ENCODE data around the gene SLC35B2.
A peak's percentile ranks its signal among the peaks of the same experiment; 100 is the strongest.
"Not testable (repeated sequence)": the region's sequence is repeated elsewhere in the genome, so short reads cannot be mapped to it uniquely, and the experiment has no call there.

SLC35B2 gene

DNA sequence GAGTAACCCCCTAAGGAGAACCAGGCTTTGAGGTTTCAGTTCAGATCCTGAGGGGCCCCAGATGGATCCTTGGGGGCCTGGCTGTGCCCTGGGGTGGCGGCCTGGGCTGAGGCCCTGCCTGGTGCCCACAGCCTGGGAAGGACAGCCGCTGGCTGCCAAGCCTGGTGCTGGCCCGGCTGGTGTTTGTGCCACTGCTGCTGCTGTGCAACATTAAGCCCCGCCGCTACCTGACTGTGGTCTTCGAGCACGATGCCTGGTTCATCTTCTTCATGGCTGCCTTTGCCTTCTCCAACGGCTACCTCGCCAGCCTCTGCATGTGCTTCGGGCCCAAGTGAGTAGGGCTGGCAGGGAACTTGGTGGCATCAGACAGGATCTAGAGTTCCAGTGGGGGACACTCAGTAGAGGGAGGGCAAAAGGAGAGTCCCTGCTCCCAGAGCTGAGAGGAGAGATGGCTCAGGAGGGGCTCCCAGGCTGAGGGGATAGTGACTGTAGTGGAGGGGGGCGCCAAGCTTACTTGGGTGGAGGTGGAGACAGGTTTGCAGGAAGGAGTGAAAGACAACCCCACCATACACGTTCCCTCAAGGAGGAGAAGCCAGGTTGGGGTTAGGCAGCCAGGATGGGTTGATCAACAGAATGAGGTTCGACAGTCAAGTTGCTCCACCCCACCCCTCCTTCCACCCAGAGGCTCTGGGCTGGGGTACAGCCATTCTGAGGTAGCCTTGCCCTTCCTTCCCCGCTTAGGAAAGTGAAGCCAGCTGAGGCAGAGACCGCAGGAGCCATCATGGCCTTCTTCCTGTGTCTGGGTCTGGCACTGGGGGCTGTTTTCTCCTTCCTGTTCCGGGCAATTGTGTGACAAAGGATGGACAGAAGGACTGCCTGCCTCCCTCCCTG is 24.4 kb downstream of the SLC35B2 start:
- DNase-seq: no peak

DNA sequence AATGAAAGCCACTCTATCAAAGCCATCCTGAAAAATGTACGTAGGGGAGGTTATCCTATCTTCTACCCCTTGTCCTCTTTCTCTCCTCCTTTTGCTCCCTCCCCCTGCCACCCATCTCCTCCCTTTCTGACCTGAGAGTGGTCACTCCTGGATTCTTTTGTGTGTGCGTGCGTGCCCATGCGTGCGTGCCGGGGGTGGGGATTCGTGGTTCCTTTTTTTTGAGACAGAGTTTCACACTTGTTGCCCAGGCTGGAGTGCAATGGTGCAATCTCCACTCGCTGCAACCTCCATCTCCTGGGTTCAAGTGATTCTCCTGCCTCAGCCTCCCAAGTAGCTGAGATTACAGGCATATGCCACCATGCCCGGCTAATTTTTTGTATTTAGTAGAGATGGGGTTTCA is 25.9 kb downstream of the SLC35B2 start:
- DNase-seq: not testable (repeated sequence)

DNA sequence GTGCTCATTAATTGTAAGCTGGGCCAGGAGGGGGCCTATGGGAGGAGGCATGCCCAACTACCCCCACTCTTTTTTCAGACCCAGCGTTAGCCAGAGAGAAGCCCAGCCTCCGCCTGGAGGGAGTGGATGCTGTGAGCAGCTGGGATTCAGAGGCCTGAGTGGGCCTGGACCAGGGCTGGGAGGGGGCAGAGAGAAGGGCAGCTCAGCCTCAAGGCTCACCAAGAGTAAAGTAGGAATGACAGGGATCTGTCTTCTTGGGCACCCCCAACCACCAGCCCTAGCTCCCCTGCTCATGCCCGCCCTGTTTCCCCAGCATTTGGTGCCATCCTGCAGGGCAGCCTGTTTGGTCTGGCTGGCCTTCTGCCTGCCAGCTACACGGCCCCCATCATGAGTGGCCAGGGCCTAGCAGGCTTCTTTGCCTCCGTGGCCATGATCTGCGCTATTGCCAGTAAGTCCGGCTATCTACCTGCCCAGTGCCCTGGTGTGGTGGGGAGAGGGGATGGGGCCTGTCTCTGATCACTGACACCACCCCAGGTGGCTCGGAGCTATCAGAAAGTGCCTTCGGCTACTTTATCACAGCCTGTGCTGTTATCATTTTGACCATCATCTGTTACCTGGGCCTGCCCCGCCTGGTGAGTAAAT is 27.2 kb downstream of the SLC35B2 start:
- no peak for DNase-seq

DNA sequence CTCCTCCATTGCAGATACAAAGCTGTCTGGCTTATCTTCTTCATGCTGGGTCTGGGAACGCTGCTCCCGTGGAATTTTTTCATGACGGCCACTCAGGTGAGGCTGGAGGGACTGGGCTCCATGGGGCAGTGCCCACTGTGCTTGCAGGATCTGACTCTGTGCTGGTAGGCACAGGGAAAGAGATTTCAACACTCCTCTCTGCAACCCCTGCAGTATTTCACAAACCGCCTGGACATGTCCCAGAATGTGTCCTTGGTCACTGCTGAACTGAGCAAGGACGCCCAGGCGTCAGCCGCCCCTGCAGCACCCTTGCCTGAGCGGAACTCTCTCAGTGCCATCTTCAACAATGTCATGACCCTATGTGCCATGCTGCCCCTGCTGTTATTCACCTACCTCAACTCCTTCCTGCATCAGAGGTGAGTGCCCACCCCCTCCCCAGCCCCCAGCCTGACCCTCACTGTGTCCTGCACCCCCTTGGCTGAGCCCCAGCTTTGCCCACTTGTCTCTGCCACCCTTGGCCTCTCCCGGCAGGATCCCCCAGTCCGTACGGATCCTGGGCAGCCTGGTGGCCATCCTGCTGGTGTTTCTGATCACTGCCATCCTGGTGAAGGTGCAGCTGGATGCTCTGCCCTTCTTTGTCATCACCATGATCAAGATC is 27.8 kb downstream of the SLC35B2 start:
- DNase-seq: no peak

DNA sequence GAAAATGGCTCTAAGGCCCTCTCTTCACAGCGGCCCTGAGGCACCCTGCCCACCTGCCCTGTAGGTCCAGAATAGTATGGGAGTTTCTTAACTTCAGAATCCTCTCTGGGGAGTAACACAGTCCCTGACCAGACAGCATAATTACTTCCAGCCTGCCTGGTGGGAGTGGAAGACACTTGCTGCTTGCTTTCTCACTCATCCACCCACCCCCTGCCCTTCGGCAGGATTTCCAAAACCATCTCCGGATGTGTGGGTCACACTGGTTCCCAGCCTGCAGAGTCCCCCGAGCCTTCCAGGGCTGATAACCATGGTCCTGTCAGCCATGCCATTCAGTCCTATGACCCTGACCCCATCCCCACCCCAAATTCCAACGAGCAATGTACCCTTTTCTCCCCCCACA is 28.5 kb downstream of the SLC35B2 start:
- no peak for DNase-seq

DNA sequence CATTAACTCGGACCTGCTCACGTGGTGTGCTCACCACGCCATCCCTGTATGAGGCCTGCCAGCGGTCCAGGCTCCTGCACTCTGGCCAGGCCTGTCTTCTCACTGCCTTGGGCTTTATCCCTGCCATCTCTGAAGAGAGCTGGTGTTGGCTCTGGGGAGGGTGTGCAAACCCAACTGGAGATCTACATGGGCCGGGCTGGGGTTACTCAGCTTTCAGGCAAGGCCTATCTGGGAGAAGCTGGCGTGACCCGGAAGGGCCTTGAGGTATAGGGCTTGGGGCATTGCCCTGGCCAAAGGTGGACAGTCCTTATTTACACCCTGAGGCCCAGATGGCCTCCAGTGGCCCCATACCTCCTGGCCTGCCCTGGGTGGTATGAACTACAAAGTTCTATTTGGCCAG is 28.9 kb downstream of the SLC35B2 start:
- no peak for DNase-seq

DNA sequence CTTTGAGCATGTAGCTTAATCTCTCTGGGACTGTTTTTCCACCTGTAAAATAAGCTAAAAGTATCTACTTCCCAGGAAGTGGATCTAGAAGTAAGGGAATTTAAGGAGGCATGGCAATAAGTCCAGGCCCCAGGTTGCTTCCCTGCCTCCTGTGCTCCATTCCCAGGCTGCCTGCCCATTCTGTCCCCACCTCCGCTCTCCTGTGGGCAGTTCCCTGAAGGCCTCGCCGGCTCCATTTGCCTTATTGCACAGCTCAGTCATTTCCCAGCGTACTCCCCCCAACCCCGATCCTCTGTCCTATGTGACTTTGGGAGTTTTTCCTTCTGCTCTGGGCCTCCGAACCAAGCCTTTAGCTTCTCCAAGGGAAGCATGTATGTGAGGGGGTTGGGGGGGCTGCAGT is 29.3 kb downstream of the SLC35B2 start:
- DNase-seq: no peak

DNA sequence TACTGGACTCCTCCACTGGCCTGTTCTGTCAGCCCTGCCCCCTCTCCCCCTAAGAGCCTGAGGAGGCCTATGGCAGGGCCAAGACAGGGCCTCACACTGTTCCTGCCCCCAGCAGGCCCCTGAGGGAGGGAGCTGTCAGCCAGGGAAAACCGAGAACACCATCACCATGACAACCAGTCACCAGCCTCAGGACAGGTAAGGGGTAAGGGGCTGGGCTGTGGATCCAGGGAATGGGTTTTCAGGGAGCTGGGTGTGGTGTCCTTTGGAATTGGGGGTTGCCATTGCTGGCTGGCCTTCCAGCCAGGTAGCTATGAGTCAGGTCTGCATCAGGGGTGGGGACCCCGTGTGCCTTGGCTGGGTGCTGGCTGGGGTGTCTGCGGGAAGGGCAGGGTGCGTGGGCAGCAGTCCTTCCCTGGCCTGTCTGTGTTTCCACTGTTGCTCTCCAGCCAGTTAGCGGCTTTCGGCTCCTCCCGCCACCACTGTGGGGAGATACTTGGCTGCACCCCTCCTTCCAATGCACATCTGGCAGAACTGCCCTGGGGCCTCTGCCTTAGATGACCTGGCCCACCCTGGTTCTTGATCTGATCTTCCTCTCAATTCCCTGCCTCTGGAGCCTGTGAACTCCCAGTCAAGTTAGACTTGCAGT is 30.1 kb downstream of the SLC35B2 start:
- DNase-seq: no peak

DNA sequence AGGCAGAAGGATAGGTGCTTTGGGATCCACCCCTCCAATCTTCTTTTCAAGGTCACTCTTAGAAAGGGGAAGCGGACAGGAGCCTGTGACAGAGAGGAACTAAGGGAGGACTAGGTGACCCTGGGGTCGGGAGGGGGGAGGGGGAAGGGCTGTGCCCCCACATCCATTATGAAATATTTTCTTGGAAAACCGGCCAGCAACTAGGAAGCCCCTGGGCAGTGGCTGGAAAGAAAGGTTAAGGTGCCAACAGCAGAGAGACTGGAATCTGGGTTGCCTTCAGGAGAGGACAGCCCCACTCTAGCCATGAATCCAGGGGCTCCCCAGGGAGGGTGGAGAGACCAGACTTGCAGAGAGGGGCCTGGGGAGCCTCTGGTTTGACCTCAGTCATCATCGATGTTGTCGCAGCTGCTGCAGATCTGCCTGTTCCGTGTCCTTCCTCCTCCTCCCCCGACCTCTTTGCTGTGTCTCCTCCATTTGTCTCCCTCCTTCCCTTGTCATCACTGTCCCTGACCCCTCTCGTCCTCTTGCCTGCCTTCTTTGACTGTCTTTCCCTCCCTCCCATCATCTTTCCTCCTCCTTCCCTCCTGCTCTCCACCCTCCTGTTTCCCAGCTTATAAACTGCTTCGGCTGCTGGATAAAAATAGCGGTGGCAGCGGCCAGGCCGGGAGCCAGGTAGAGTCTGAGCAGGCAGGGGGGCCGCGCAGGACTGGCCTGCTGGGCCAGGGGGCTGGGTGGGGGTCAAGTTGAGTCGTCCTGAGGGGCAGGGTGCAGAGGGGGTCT is 30.8 kb downstream of the SLC35B2 start:
- DNase-seq: no peak

DNA sequence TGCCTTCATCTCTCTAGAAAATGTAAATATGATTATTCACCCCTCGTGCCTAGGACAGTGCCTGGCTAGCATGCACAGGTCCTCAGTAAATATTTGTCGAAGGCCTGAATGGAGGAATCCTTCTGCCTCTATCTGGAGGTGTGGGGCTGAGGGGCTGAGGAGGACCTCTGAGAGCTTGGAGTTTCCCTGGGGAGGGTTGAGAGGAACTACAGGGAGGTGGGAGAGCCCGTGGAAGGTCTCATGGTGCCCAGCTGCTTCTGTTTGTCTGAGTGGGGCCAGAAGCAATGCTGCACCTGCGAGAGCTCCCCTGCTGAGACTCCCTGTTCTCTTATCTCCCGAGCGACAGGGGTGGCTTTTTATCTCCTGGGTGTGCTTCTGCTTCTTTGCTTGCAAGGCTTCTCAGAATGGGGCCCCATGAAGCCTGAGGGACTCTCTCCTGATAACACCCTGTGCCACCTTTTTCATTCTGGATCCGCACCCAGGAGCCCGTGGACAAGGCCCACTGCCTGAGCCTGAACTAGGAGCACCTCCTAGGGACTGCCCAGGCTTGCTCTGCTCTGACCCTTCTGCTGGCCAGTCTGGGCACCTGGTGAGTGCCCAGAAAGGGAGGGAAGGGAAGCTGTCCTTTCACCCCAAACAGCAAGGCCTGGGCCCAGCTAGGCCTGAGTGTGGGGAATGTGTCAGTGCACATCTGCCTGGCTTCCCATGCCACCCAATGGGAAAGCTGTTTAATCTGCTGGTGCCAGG is 31.6 kb downstream of the SLC35B2 start:
- no peak for DNase-seq

DNA sequence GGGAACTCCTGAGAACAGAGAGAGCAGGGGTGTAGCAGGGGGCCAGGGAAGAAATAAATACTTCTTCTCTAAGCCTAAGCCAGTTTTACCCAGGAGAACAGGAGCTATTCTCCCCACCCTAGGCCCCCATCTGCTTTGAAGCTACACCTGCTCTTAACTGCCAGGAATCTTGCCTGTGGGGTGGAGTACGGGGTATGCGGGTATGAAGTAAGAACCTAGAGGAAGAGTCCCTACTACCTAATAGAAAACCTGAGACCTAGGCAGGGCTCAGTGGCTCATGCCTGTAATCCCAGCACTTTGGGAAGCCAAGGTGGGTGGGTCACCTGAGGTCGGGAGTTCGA is 32.4 kb downstream of the SLC35B2 start:
- DNase-seq: no peak

DNA sequence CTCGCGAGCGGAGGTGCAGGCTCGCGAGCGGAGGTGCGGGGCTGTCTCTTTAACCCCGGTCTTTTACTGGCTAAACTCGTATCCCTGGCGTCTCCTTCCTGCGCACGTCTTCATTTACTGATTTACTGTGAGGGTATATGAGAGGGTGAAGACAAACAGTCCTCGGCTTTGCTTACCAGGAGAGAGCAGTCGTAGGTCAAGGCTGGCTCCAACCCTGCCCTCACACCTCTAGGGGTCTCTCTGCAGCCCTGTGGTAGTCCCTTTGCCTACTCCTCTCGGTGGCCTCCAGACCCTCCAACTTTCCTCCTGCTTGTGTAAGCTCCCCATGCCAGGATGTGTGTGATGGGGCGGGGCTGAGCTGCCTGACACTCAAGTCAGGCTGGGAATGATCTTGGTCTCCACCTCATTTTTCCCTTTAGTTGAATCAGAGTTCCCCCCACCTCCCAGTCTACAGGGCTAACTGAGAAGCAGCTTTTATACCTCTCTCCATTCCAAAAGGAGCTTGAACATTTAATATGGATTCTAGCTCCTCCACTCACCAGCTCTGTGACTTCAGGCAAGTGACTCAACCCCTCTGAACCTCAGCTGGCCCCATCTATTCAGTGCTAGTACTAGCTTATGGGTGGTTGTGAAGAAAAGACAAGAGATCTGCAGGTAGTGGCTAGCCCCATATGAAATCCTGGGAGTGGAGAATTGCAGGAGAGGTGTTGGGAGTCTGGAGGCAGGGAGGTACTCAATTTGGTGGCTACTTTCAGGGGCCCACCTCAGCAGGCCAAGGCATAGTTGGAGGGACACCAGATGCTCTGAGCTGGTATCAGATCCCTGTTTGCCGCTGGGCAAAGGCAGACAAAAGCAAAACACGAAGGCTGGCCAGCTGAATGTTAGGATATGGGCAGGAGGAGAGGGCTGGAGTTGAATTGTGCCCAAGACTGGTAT is 33.0 kb downstream of the SLC35B2 start:
- DNase-seq: no peak

DNA sequence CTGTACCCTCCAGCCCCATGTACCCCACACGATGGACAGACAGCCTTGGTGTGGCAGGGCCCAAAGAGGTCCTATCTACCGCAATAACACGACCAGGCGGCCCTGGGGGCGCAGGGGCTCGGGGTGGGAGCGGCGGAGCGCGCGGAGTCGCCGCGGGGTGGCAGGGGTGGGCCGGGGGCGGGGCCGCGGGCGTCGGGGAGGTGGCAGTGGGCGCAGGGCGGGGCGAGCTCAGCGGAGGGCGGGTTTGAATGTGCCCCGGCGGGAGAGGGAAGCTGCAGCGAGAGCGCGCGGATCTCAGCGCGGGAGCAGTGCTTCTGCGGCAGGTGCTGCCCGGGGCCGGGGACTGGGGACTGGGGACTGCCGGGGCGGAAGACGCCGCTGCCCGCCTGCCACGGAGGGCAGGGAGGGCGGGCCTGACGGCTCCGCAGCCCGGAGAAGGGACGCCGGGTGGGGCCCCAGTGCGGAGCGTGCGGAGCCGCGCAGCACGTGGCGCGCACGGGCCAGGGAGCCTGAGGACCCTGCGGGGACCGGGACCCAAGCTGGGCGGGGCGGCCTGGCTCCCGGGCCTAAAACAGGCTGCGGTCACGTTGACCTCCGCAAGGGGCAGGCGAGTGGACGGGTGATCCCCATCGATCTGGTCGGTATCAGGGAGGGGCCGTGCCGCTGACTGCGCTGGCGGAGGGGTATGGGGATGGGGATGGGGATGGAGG is 33.9 kb downstream of the SLC35B2 start, which contains the start of gene SLC29A1:
Gene SLC29A1, plus strand, starts transcription at position 277 of the 710 bp plus-strand sequence. CDS start 3,719 bp downstream, outside the sequence.
- DNase-seq: peak; percentile 81

DNA sequence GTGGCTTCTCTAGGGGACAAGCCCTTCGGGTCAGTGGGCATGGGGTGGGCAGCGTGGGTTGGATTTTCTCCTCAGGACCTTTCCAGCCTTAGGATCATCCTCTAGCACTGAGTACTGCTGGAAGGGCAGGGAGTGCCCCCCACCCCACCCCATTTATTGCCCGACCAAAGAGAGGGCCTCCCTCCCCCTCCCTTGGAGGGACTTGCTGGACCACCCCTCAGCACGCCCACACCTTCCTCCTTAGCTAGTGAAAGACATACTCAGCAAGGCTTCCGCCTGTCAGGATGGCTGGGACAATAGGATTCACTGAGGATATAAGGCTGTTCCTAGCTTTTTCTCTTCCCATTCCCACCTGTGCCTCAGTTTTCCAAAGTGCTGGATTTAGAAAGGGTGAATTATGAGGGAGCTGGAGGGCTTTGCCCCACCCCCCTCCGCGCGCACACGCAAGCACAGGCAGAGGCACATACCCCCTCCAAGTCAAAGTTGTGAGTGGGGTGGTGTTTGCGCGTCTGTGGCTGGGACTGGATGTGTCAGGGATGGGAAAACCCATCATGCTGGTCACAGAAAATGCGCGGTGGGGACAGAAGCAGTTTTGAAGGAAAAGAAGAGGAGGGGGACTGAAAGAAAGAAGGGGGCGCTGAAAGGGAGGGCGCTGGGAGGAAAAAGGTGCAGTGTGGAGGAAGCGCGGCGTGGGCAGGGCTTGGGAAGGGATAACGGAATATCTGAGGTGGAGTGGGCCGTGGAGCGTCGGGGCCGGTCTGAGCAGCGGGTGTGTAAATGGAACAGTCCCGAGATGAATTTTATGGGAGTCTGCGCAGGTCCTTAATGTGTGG is 34.6 kb downstream of the SLC35B2 start:
- no peak for DNase-seq

DNA sequence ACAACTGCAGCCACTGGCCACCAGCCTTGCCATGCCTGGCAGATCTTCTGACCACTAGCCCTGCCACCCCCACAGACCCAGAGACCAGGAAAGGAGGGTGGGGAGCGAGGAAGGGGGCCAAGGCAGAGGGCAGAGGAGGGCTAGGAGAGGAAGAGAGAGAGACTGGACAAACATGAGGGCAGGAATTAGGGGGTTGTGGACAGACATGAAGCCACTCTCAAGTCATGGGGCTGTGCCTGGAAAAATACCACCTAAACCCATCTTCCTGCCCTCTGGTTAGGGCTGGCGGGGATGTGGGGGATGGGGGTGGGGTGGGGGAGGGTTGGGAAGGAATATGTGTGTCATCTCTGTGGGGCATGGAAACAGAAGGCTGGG is 35.4 kb downstream of the SLC35B2 start:
- no peak for DNase-seq

DNA sequence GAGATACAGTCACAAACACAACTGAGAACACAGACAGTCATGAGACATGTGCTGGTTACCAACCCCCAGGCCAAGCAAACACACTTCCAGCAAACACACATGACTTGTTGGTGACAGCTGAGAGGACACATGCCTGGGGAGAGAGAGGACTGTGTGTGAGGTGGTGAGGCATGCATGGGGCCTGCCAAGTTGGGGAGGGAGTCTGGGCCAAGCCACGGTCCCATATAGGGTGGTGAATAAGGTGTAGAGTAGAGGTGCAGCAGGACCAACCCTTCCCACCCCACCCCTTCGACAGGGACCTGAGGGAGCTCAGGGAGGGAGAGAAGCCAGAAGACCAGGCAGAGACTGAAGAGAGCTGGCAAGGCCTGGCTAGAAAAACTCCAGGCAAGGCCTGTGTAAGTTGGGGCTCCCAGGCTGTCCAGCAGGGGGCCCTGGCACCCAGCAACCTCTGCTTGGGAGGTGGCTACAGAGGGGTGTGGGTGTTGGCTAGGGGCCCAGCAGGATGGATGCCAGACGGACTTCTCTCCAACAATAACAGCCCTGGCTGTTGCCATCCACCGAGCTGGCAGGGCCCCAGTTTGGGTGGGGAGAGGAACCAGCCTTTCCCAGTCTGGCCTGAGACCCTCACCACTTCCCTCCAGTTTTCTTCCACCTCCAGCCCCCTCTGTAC is 35.9 kb downstream of the SLC35B2 start:
- peak; percentile 49 for DNase-seq

DNA sequence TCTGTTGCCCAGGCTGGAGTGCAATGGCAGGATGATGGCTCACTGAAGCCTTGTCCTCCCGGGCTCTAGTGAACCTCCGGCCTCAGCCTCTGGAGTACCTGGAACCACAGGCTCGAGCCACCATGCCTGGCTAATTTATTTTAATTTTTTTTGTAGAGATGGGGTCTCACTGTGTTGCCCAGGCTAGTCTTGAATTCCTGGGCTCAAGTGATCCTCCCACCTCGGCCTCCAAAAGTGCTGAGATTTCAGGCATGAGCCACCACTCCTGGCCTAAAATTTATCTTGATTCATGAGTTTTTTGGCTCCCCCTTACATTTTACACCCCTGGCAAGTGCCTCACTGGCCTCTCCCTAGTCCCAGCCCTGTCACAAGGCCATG is 36.4 kb downstream of the SLC35B2 start:
- no peak for DNase-seq

Measured in activated T-cell treated with anti-CD3 and anti-CD28 coated beads for 4 hours (primary cell).